IMR-90 (cell line): ENCODE results near the gene KIAA0319L. TPM values are rescaled to one million over a fixed set of nuclear protein-coding genes. Genes with fewer than 3 reads are reported as not detected.

Source experiments
- ATAC-seq: fragments of 200-7000 bp; cut with Tn5 transposase; 2 replicates; pipeline ENCODE4 v1.9.1; 2020; ENCODE audit warnings: low read depth, mild to moderate bottlenecking, moderate library complexity
- BruUV-seq: library from RNA; stranded (reverse); fragments of 400-500 nt; replicated peaks from 2 replicates; lab custom pipeline; 2021; lab: Mats Ljungman, UMichigan
- CTCF ChIA-PET: fragments of 300-600 bp; formaldehyde crosslinking; extraction: SDS; loops from one replicate; lab custom pipeline; 2021; ENCODE audit warnings: antibody characterized with exemption; lab: Yijun Ruan, JAX
- POLR2A ChIA-PET: fragments of 300-600 bp; sonication (Branson Sonifier 250); formaldehyde crosslinking; loops from one replicate; lab custom pipeline; 2022; ENCODE audit warnings: antibody characterized with exemption; ENCODE audit not compliant: unreplicated experiment; lab: Charles Lee
- DNase-seq: peaks from one replicate; pipeline ENCODE4 v3.0.0; 2013
- H2AFZ ChIP-seq: replicated peaks from 2 replicates; pipeline ENCODE3; 2013; ENCODE audit warnings: low read length, mild to moderate bottlenecking; ENCODE audit not compliant: poor library complexity
- H2AK5ac ChIP-seq: 2 replicates; pipeline ENCODE4 v1.6.1; 2013; ENCODE audit warnings: low read depth, low read length, inconsistent platforms
- H2AK9ac ChIP-seq: replicated peaks from 2 replicates; pipeline ENCODE3; 2013; ENCODE audit warnings: mild to moderate bottlenecking, low read depth, low read length, moderate library complexity; ENCODE audit not compliant: poor library complexity
- H2BK120ac ChIP-seq: 2 replicates; pipeline ENCODE4 v1.6.1; 2013; ENCODE audit warnings: low read depth, low read length, inconsistent platforms
- H2BK15ac ChIP-seq: 3 replicates; pipeline ENCODE4 v1.6.1; 2013; ENCODE audit warnings: low read depth, low read length, inconsistent platforms
- H2BK20ac ChIP-seq: 2 replicates; pipeline ENCODE4 v1.6.1; 2013; ENCODE audit warnings: low read depth, mild to moderate bottlenecking, inconsistent platforms, low read length, moderate library complexity
- H2BK5ac ChIP-seq: 2 replicates; pipeline ENCODE4 v1.6.1; 2013; ENCODE audit warnings: mild to moderate bottlenecking, low read depth, low read length, inconsistent platforms; ENCODE audit not compliant: poor library complexity, severe bottlenecking
- H3K14ac ChIP-seq: replicated peaks from 2 replicates; pipeline ENCODE4 v1.6.1; 2013; ENCODE audit warnings: low read depth, low read length, inconsistent platforms
- H3K18ac ChIP-seq: 2 replicates; pipeline ENCODE4 v1.6.1; 2013; ENCODE audit warnings: low read depth, low read length, control low read depth
- H3K23ac ChIP-seq: 2 replicates; pipeline ENCODE4 v1.6.1; 2013; ENCODE audit warnings: low read depth, low read length, inconsistent platforms
- H3K27ac ChIP-seq: 2 replicates; pipeline ENCODE4 v1.5.1; 2013; ENCODE audit warnings: mild to moderate bottlenecking, control low read depth, low read length; ENCODE audit not compliant: insufficient read depth
- H3K27me3 ChIP-seq: 2 replicates; pipeline ENCODE4 v1.6.1; 2013; ENCODE audit warnings: low read length; ENCODE audit not compliant: control insufficient read depth, insufficient read depth
- H3K36me3 ChIP-seq: 2 replicates; pipeline ENCODE4 v1.6.1; 2013; ENCODE audit warnings: low read length, mixed read lengths; ENCODE audit not compliant: control insufficient read depth, insufficient read depth
- H3K4ac ChIP-seq: 2 replicates; pipeline ENCODE4 v1.6.1; 2013; ENCODE audit warnings: low read depth, low read length, inconsistent platforms
- H3K4me1 ChIP-seq: 2 replicates; pipeline ENCODE4 v1.6.1; 2013; ENCODE audit warnings: low read length, mixed read lengths; ENCODE audit not compliant: control insufficient read depth, insufficient read depth
- H3K4me2 ChIP-seq: 2 replicates; pipeline ENCODE4 v1.6.1; 2013; ENCODE audit warnings: low read depth, mild to moderate bottlenecking, control low read depth, low read length, moderate library complexity
- H3K4me3 ChIP-seq: 2 replicates; pipeline ENCODE4 v1.5.1; 2013; ENCODE audit warnings: low read depth, mild to moderate bottlenecking, control low read depth, low read length, moderate library complexity; ENCODE audit not compliant: insufficient read depth
- H3K56ac ChIP-seq: 2 replicates; pipeline ENCODE4 v1.6.1; 2013; ENCODE audit warnings: low read length, inconsistent platforms; ENCODE audit not compliant: insufficient read depth; ENCODE audit errors: extremely low read depth
- H3K79me1 ChIP-seq, 2 experiments: 2 replicates each; pipeline ENCODE4 v1.6.1; 2013; ENCODE audit warnings: low read length in 2 of 2, inconsistent platforms in 1 of 2, low read depth in 1 of 2
- H3K9ac ChIP-seq: 2 replicates; pipeline ENCODE4 v1.6.1; 2013; ENCODE audit warnings: low read depth, low read length, control low read depth
- H3K9me1 ChIP-seq: 2 replicates; pipeline ENCODE4 v1.6.1; 2013; ENCODE audit warnings: low read length, inconsistent platforms; ENCODE audit not compliant: insufficient read depth
- H3K9me3 ChIP-seq: 2 replicates; pipeline ENCODE4 v1.6.1; 2013; ENCODE audit warnings: low read length; ENCODE audit not compliant: control insufficient read depth, insufficient read depth
- H4K20me1 ChIP-seq: 2 replicates; pipeline ENCODE4 v1.6.1; 2013; ENCODE audit warnings: low read length, inconsistent platforms; ENCODE audit not compliant: insufficient read depth
- H4K5ac ChIP-seq: 2 replicates; pipeline ENCODE4 v1.6.1; 2013; ENCODE audit warnings: mild to moderate bottlenecking, low read depth, low read length, control low read depth
- H4K8ac ChIP-seq, 2 experiments: 2 replicates each; pipeline ENCODE4 v1.6.1; 2013; ENCODE audit warnings: low read depth in 2 of 2, low read length in 2 of 2, control low read depth in 1 of 2, inconsistent platforms in 1 of 2
- H4K91ac ChIP-seq: 2 replicates; pipeline ENCODE4 v1.6.1; 2013; ENCODE audit warnings: low read depth, low read length, inconsistent platforms; ENCODE audit not compliant: insufficient read depth
- BHLHE40 ChIP-seq: fragments of 150-350 bp; IDR thresholded peaks from 2 replicates; pipeline ENCODE4 v1.6.1; 2016; ENCODE audit warnings: mild to moderate bottlenecking, low read depth, low read length
- CEBPB ChIP-seq: IDR thresholded peaks from 2 replicates; pipeline ENCODE4 v1.6.1; 2012; ENCODE audit warnings: low read depth, low read length, improper control_type of control experiment
- CHD1 ChIP-seq: IDR thresholded peaks from 2 replicates; pipeline ENCODE4 v1.6.1; 2012; ENCODE audit warnings: low read depth, low read length, improper control_type of control experiment
- FOS ChIP-seq: fragments of 150-350 bp; IDR thresholded peaks from 2 replicates; pipeline ENCODE4 v1.6.1; 2016; ENCODE audit warnings: low read depth, low read length
- MAFK ChIP-seq: IDR thresholded peaks from 2 replicates; pipeline ENCODE4 v1.6.1; 2012; ENCODE audit warnings: low read depth, low read length, improper control_type of control experiment
- MAZ ChIP-seq: IDR thresholded peaks from 2 replicates; pipeline ENCODE4 v1.6.1; 2012; ENCODE audit warnings: low read depth, mild to moderate bottlenecking, low read length, improper control_type of control experiment, moderate library complexity, borderline replicate concordance
- MXI1 ChIP-seq: IDR thresholded peaks from 2 replicates; pipeline ENCODE4 v1.6.1; 2012; ENCODE audit warnings: low read depth, mild to moderate bottlenecking, low read length, moderate library complexity, borderline replicate concordance
- NFE2L2 ChIP-seq: fragments of 150-350 bp; IDR thresholded peaks from 2 replicates; pipeline ENCODE4 v1.6.1; 2016; ENCODE audit warnings: low read depth, mild to moderate bottlenecking, low read length
- POLR2A ChIP-seq: IDR thresholded peaks from 2 replicates; pipeline ENCODE4 v1.6.1; 2012; ENCODE audit warnings: mild to moderate bottlenecking, low read depth, low read length
- RAD21 ChIP-seq: IDR thresholded peaks from 2 replicates; pipeline ENCODE4 v1.6.1; 2012; ENCODE audit warnings: low read length, improper control_type of control experiment
- RCOR1 ChIP-seq: IDR thresholded peaks from 2 replicates; pipeline ENCODE4 v1.6.1; 2012; ENCODE audit warnings: mild to moderate bottlenecking, low read length, improper control_type of control experiment; ENCODE audit not compliant: insufficient replicate concordance
- RFX5 ChIP-seq: IDR thresholded peaks from 2 replicates; pipeline ENCODE4 v1.8.0; 2012; ENCODE audit warnings: low read depth, mild to moderate bottlenecking, low read length, moderate library complexity
- SMC3 ChIP-seq: fragments of 150-350 bp; IDR thresholded peaks from 2 replicates; pipeline ENCODE4 v1.6.1; 2016; ENCODE audit warnings: low read depth, mild to moderate bottlenecking, antibody characterized with exemption, low read length, moderate library complexity
- WGBS, 2 experiments: methylation state at CpG; one replicate each; pipeline versions ENCODE4 v1.1.5 to v1.1.7; 2013; ENCODE audit warnings: missing lambda C conversion rate in 2 of 2; ENCODE audit not compliant: insufficient read length in 1 of 2; ENCODE audit errors: extremely low coverage in 2 of 2; 5-methylcytosine and 5-hydroxymethylcytosine counted together
- dilution Hi-C: fragments of 300-500 bp; cut with HindIII; formaldehyde crosslinking; loops from one replicate; pipeline ENCODE4 v1.14.3; 2018; ENCODE audit warnings: low sequenced_read_pairs; ENCODE audit not compliant: unreplicated experiment
- in situ Hi-C: fragments of 300-500 bp; cut with MboI; formaldehyde crosslinking; loops from 3 replicates; pipeline ENCODE4 v1.14.3; 2019; ENCODE audit warnings: low sequenced_read_pairs, inconsistent platforms, mixed read lengths
- intact Hi-C: fragments of 100-400 bp; cut with micrococcal nuclease; formaldehyde crosslinking; loops from 2 replicates; pipeline ENCODE4 v1.10.0; 2022
- polyA plus RNA-seq, 3 experiments: library from polyadenylated mRNA; depleted of rRNA; stranded (reverse); fragments of >200 nt; gene quantifications; 2 replicates each; pipeline ENCODE4 v1.2.3, GENCODE V29; 2012; ENCODE audit warnings: low replicate concordance in 1 of 3
- total RNA-seq: library from RNA; depleted of rRNA; stranded (reverse); fragments of >200 nt; gene quantifications from 2 replicates; pipeline ENCODE4 v1.2.3, GENCODE V29; 2012
- TF ChIP-seq, protein P1 (sequence below): conservative IDR thresholded peaks from 2 replicates; pipeline ENCODE4 v1.5.1; 2012; ENCODE audit warnings: mild to moderate bottlenecking, low read depth, low read length, improper control_type of control experiment
- TF ChIP-seq, protein P2 (sequence below): fragments of 150-350 bp; IDR thresholded peaks from 2 replicates; pipeline ENCODE4 v1.6.1; 2016; ENCODE audit warnings: low read depth, mild to moderate bottlenecking, low read length, moderate library complexity, borderline replicate concordance
- TF ChIP-seq, protein P3 (sequence below): fragments of 150-350 bp; IDR thresholded peaks from 2 replicates; pipeline ENCODE4 v1.6.1; 2017; ENCODE audit warnings: mild to moderate bottlenecking, antibody characterized with exemption, low read length, low read depth

Gene KIAA0319L
- total and polyA plus RNA-seq, 2 of the 4 experiments (the other 2 are of a cell fraction) = 38.0 to 49.8 TPM

DNA sequence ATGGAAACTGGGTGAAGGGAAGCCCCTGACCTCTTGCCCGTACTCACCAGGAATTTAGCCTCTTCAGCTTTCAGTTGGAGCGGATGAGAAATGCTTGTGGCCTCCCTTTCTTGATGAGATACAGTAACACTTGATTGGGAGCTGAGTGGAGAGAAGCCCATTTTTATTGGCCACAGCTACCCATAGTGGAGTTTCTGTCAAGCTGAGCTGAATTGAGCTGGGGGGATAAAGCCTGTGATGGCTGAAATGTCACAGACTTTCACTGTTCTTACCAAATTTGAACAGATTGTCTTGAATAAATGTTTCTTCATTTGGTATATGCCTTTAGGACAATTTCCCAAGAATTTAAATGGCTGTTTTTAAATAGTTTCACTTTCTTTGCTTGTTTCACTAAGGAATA, 162.8 kb downstream of the KIAA0319L start:
- no peak overlapping the region for H2AK5ac ChIP-seq
- H3K9me1 ChIP-seq = 0 out of 2 replicates have a peak, but pooled peaks cover 4% of the 10 kb centered on the region
- CTCF ChIA-PET = interaction anchor here (0.7 kb wide), 1 partner anchor 18 kb away, joined by 4 read pairs; no protein-coding TSS in a partner anchor
- H4K8ac ChIP-seq = no peak overlapping the region
- H4K5ac ChIP-seq = no peak overlapping the region
- ATAC-seq (no peak), DNase-seq (no peak)
- H2BK20ac ChIP-seq = no peak overlapping the region
- no peak overlapping the region for H3K4me3 ChIP-seq
- no CpG with 5 or more reads among the region's 2 CpGs for WGBS, 2 experiments
- no peaks in the 10 kb centered on the region for H4K20me1 ChIP-seq
- no peak overlapping the region for H2BK5ac ChIP-seq
- no peak overlapping the region for H2AFZ ChIP-seq
- no peak overlapping the region for H2BK120ac ChIP-seq
- H3K79me1 ChIP-seq = peaks cover 3 to 8% of the 10 kb centered on the region in 2 experiments; a peak in 1 of 4 replicates
- no peaks in the 10 kb centered on the region for H3K4me1 ChIP-seq
- POLR2A ChIA-PET = interaction anchor here (0.6 kb wide), 1 partner anchor 28 kb away, joined by 4 read pairs; no protein-coding TSS in a partner anchor
- H3K4ac ChIP-seq = no peak overlapping the region
- H2AK9ac ChIP-seq = no peak overlapping the region
- dilution Hi-C loops = no loop called here
- H3K23ac ChIP-seq = no peak overlapping the region
- H4K91ac ChIP-seq = no peak overlapping the region
- no peaks in the 10 kb centered on the region for H3K9me3 ChIP-seq
- no peak overlapping the region for H3K14ac ChIP-seq
- H3K4me2 ChIP-seq = no peak overlapping the region
- in situ Hi-C loops = no loop called here
- intact Hi-C loops = no loop called here
- no peak overlapping the region for H2BK15ac ChIP-seq
- TF ChIP-seq RFX5 = no peak
- TF ChIP-seq CHD1 = no peak
- TF ChIP-seq FOS = no peak
- no peak for TF ChIP-seq BHLHE40
- no peak for TF ChIP-seq MAZ
- TF ChIP-seq, protein P1, sequence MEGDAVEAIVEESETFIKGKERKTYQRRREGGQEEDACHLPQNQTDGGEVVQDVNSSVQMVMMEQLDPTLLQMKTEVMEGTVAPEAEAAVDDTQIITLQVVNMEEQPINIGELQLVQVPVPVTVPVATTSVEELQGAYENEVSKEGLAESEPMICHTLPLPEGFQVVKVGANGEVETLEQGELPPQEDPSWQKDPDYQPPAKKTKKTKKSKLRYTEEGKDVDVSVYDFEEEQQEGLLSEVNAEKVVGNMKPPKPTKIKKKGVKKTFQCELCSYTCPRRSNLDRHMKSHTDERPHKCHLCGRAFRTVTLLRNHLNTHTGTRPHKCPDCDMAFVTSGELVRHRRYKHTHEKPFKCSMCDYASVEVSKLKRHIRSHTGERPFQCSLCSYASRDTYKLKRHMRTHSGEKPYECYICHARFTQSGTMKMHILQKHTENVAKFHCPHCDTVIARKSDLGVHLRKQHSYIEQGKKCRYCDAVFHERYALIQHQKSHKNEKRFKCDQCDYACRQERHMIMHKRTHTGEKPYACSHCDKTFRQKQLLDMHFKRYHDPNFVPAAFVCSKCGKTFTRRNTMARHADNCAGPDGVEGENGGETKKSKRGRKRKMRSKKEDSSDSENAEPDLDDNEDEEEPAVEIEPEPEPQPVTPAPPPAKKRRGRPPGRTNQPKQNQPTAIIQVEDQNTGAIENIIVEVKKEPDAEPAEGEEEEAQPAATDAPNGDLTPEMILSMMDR = no peak
- TF ChIP-seq, protein P2, sequence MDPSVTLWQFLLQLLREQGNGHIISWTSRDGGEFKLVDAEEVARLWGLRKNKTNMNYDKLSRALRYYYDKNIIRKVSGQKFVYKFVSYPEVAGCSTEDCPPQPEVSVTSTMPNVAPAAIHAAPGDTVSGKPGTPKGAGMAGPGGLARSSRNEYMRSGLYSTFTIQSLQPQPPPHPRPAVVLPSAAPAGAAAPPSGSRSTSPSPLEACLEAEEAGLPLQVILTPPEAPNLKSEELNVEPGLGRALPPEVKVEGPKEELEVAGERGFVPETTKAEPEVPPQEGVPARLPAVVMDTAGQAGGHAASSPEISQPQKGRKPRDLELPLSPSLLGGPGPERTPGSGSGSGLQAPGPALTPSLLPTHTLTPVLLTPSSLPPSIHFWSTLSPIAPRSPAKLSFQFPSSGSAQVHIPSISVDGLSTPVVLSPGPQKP = no peak
- no peak for TF ChIP-seq MXI1
- no peak for TF ChIP-seq RCOR1
- TF ChIP-seq, protein P3, sequence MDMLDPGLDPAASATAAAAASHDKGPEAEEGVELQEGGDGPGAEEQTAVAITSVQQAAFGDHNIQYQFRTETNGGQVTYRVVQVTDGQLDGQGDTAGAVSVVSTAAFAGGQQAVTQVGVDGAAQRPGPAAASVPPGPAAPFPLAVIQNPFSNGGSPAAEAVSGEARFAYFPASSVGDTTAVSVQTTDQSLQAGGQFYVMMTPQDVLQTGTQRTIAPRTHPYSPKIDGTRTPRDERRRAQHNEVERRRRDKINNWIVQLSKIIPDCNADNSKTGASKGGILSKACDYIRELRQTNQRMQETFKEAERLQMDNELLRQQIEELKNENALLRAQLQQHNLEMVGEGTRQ = no peak
- TF ChIP-seq NFE2L2 = no peak
- TF ChIP-seq CEBPB = no peak
- TF ChIP-seq SMC3 = no peak
- no peak for TF ChIP-seq MAFK
- no peak for TF ChIP-seq RAD21
- no peak for TF ChIP-seq POLR2A
- H3K18ac ChIP-seq = no peak overlapping the region
- H3K56ac ChIP-seq = no peak overlapping the region
- no TSS peak for BruUV-seq
- H3K36me3 ChIP-seq = peaks cover 39% of the 10 kb centered on the region
- no peaks in the 10 kb centered on the region for H3K27me3 ChIP-seq
- no peak overlapping the region for H3K9ac ChIP-seq
- H3K27ac ChIP-seq = no peak overlapping the region
